UCSD-AML1 (cell line): Measurements from ENCODE around the gene MN1.

Experiments
- DNase-seq: peaks from one replicate; lab custom pipeline; 2025; ENCODE audit not compliant: unreplicated experiment; lab: John Stamatoyannopoulos, UW

The MN1 gene

GRCh38 chr22:27801616-27802345 is at the start of gene MN1:
MN1 (minus strand) TSS chr22:27801756; CDS start chr22:27800543, 1,213 bp downstream.
- DNase-seq, result peak; percentile 85

GRCh38 chr22:27850000-27850521 is 48.5 kb upstream of the MN1 start:
- DNase-seq, result no peak

GRCh38 chr22:27848005-27848404 is 46.4 kb upstream of the MN1 start:
- no peak for DNase-seq

GRCh38 chr22:27846910-27847309 is 45.4 kb upstream of the MN1 start:
- DNase-seq, result no peak

- DNase-seq, result no peak
Observed at GRCh38 chr22:27846248-27846757, 44.7 kb upstream of the MN1 start.

- DNase-seq, result no peak
Observed at GRCh38 chr22:27845644-27846043, 44.1 kb upstream of the MN1 start.

- DNase-seq, result no peak
Observed at GRCh38 chr22:27844656-27845591, 43.4 kb upstream of the MN1 start.

GRCh38 chr22:27844256-27844655 is 42.7 kb upstream of the MN1 start:
- DNase-seq, result no peak

GRCh38 chr22:27843441-27843840 is 41.9 kb upstream of the MN1 start:
- no peak for DNase-seq

GRCh38 chr22:27842669-27843431 is 41.3 kb upstream of the MN1 start:
- DNase-seq, result no peak

- DNase-seq, result no peak
Observed at GRCh38 chr22:27842201-27842600, 40.6 kb upstream of the MN1 start.

- DNase-seq, result no peak
Observed at GRCh38 chr22:27840436-27840835, 38.9 kb upstream of the MN1 start.

- DNase-seq, result no peak
Observed at GRCh38 chr22:27839057-27839660, 37.6 kb upstream of the MN1 start.

- no peak for DNase-seq
Observed at GRCh38 chr22:27836181-27836580, 34.6 kb upstream of the MN1 start.

GRCh38 chr22:27835446-27835845 is 33.9 kb upstream of the MN1 start:
- no peak for DNase-seq

- no peak for DNase-seq
Observed at GRCh38 chr22:27834364-27835185, 33.0 kb upstream of the MN1 start.

GRCh38 chr22:27833803-27834202 is 32.2 kb upstream of the MN1 start:
- no peak for DNase-seq

GRCh38 chr22:27832606-27833005 is 31.1 kb upstream of the MN1 start:
- no peak for DNase-seq

GRCh38 chr22:27829620-27830019 is 28.1 kb upstream of the MN1 start:
- DNase-seq, result no peak
